ENCODE results near the gene TLCD2. TPM values are rescaled to one million over a fixed set of nuclear protein-coding genes. Genes with fewer than 3 reads are reported as not detected.

TLCD2 gene
- total and polyA plus RNA-seq, 2 of the 13 experiments (the other 11 are each of a cell fraction or from before 2014, with no cell fraction given) = 0.90 to 1.1 TPM

DNA sequence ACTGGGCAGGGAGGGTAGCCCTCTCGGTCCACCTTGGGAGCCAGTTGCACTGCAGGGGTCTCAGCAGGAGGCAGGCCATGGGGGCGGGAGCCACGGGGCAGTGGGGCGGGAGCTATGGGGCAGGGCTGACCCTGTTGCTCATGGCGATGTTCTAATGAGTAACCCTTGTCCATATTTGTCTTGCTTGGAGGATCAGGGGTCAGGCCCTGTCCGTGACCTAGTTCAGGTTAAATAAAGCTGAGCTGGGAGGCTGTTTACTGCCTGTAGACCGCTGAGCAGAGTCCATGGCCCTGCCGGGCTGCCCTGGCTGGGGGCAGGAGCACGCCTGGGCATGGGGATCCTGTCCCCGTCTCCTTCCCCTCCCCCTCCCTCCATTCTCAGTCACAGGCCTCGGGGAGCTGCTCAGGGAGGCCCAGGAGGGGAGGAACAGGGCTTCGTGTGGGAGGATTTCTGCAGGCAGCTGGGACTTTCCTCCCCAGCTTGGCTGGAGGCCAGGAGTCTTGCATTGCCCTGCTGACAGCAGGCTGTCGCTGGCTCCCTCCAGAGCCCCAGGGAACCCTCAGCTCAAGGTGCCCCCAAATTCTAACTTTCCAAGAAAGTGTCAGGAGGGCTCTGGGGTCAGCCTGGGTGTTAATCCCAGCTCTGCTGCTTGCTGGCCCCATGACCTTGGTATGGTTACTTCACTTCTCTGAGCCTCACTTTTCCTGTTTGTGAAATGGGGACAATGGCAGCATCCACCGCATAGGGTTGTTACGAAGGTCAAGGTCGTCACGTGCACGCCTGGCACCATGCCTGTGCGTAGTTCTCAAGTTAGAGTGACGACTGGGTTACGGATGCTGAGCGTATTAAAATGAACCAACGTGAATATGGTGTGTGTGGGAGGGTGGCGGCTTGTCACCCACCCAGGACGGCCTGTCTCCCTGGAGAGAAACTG lies 26.4 kb upstream of the TLCD2 start (continued):
- TF ChIP-seq, protein P1, sequence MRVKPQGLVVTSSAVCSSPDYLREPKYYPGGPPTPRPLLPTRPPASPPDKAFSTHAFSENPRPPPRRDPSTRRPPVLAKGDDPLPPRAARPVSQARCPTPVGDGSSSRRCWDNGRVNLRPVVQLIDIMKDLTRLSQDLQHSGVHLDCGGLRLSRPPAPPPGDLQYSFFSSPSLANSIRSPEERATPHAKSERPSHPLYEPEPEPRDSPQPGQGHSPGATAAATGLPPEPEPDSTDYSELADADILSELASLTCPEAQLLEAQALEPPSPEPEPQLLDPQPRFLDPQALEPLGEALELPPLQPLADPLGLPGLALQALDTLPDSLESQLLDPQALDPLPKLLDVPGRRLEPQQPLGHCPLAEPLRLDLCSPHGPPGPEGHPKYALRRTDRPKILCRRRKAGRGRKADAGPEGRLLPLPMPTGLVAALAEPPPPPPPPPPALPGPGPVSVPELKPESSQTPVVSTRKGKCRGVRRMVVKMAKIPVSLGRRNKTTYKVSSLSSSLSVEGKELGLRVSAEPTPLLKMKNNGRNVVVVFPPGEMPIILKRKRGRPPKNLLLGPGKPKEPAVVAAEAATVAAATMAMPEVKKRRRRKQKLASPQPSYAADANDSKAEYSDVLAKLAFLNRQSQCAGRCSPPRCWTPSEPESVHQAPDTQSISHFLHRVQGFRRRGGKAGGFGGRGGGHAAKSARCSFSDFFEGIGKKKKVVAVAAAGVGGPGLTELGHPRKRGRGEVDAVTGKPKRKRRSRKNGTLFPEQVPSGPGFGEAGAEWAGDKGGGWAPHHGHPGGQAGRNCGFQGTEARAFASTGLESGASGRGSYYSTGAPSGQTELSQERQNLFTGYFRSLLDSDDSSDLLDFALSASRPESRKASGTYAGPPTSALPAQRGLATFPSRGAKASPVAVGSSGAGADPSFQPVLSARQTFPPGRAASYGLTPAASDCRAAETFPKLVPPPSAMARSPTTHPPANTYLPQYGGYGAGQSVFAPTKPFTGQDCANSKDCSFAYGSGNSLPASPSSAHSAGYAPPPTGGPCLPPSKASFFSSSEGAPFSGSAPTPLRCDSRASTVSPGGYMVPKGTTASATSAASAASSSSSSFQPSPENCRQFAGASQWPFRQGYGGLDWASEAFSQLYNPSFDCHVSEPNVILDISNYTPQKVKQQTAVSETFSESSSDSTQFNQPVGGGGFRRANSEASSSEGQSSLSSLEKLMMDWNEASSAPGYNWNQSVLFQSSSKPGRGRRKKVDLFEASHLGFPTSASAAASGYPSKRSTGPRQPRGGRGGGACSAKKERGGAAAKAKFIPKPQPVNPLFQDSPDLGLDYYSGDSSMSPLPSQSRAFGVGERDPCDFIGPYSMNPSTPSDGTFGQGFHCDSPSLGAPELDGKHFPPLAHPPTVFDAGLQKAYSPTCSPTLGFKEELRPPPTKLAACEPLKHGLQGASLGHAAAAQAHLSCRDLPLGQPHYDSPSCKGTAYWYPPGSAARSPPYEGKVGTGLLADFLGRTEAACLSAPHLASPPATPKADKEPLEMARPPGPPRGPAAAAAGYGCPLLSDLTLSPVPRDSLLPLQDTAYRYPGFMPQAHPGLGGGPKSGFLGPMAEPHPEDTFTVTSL (CRISPR knock-in tag; IDR thresholded peaks at IDR 0.05; ENCODE audit: borderline replicate concordance) = peak; percentile 94
- peak; percentile 94 for TF ChIP-seq ZNF460 (CRISPR knock-in tag; IDR thresholded peaks at IDR 0.05; ENCODE audit: borderline replicate concordance)
- no peak for TF ChIP-seq AGO1 (IDR thresholded peaks at IDR 0.05; ENCODE audit: low read depth, low read length, poor library complexity, severe bottlenecking)
- TF ChIP-seq, protein P2, sequence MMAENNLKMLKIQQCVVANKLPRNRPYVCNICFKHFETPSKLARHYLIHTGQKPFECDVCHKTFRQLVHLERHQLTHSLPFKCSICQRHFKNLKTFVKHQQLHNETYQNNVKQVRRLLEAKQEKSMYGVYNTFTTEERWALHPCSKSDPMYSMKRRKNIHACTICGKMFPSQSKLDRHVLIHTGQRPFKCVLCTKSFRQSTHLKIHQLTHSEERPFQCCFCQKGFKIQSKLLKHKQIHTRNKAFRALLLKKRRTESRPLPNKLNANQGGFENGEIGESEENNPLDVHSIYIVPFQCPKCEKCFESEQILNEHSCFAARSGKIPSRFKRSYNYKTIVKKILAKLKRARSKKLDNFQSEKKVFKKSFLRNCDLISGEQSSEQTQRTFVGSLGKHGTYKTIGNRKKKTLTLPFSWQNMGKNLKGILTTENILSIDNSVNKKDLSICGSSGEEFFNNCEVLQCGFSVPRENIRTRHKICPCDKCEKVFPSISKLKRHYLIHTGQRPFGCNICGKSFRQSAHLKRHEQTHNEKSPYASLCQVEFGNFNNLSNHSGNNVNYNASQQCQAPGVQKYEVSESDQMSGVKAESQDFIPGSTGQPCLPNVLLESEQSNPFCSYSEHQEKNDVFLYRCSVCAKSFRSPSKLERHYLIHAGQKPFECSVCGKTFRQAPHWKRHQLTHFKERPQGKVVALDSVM (CRISPR knock-in tag; IDR thresholded peaks at IDR 0.05) = peak; percentile 99
- TF ChIP-seq, protein P3, sequence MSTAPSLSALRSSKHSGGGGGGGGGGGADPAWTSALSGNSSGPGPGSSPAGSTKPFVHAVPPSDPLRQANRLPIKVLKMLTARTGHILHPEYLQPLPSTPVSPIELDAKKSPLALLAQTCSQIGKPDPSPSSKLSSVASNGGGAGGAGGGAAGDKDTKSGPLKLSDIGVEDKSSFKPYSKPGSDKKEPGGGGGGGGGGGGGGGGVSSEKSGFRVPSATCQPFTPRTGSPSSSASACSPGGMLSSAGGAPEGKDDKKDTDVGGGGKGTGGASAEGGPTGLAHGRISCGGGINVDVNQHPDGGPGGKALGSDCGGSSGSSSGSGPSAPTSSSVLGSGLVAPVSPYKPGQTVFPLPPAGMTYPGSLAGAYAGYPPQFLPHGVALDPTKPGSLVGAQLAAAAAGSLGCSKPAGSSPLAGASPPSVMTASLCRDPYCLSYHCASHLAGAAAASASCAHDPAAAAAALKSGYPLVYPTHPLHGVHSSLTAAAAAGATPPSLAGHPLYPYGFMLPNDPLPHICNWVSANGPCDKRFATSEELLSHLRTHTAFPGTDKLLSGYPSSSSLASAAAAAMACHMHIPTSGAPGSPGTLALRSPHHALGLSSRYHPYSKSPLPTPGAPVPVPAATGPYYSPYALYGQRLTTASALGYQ (CRISPR knock-in tag; IDR thresholded peaks at IDR 0.05) = peak; percentile 97
- peak; percentile 96 for TF ChIP-seq RCOR2 (CRISPR knock-in tag; IDR thresholded peaks at IDR 0.05)
- TF ChIP-seq, protein P4, sequence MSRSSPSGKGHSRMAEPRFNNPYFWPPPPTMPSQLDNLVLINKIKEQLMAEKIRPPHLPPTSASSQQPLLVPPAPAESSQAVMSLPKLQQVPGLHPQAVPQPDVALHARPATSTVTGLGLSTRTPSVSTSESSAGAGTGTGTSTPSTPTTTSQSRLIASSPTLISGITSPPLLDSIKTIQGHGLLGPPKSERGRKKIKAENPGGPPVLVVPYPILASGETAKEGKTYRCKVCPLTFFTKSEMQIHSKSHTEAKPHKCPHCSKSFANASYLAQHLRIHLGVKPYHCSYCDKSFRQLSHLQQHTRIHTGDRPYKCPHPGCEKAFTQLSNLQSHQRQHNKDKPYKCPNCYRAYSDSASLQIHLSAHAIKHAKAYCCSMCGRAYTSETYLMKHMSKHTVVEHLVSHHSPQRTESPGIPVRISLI (CRISPR knock-in tag; IDR thresholded peaks at IDR 0.05; ENCODE audit: borderline replicate concordance) = peak; percentile 67; the same call in 1 of the 2 replicates
- no peak for TF ChIP-seq ZNF17 (CRISPR knock-in tag; IDR thresholded peaks at IDR 0.05)
- peak; percentile 94 for TF ChIP-seq ZNF430 (CRISPR knock-in tag; IDR thresholded peaks at IDR 0.05)
- peak; percentile 98 for TF ChIP-seq ZMYM3 (CRISPR knock-in tag; IDR thresholded peaks at IDR 0.05)
- TF ChIP-seq EEA1 (CRISPR knock-in tag; IDR thresholded peaks at IDR 0.05; ENCODE audit: borderline replicate concordance) = no peak
- TF ChIP-seq ARHGAP35 (CRISPR knock-in tag; IDR thresholded peaks at IDR 0.05; ENCODE audit: borderline replicate concordance) = no peak
- no peak for TF ChIP-seq NFATC3 (CRISPR knock-in tag; IDR thresholded peaks at IDR 0.05)
- TF ChIP-seq ZSCAN29 (CRISPR knock-in tag; conservative IDR thresholded peaks at IDR 0.05) = peak; percentile 73; the same call in 1 of the 2 replicates
- peak; percentile 67; the same call in 1 of the 2 replicates for TF ChIP-seq RFXAP (CRISPR knock-in tag; IDR thresholded peaks at IDR 0.05; ENCODE audit: borderline replicate concordance)
- peak; percentile 17; the same call in 1 of the 2 replicates for TF ChIP-seq ZNF678 (CRISPR knock-in tag; IDR thresholded peaks at IDR 0.05)

All from HepG2 (cell line).